Neuronal stem cell (in vitro differentiated cells): Measurements from ENCODE around the gene TPRA1. TPM values are rescaled to one million over a fixed set of nuclear protein-coding genes. Genes with fewer than 3 reads are reported as not detected.

Source experiments
- DNase-seq: peaks from one replicate; pipeline ENCODE4 v3.0.0-alpha.2; 2013; ENCODE audit warnings: low spot score
- H2AFZ ChIP-seq: one replicate; pipeline ENCODE4 v1.6.1; 2013; ENCODE audit warnings: mild to moderate bottlenecking, low read length, inconsistent platforms
- H2AK5ac ChIP-seq: 2 replicates; pipeline ENCODE4 v1.6.1; 2013; ENCODE audit warnings: low read depth, mild to moderate bottlenecking, inconsistent platforms, low read length, moderate library complexity, mixed read lengths
- H2BK120ac ChIP-seq: 2 replicates; pipeline ENCODE4 v1.6.1; 2013; ENCODE audit warnings: low read depth, mild to moderate bottlenecking, inconsistent platforms, low read length, moderate library complexity, mixed read lengths
- H2BK12ac ChIP-seq: one replicate; pipeline ENCODE4 v1.6.1; 2013; ENCODE audit warnings: low read length, inconsistent platforms
- H2BK15ac ChIP-seq: 2 replicates; pipeline ENCODE4 v1.6.1; 2013; ENCODE audit warnings: mild to moderate bottlenecking, low read length, inconsistent platforms, mixed read lengths
- H2BK5ac ChIP-seq: one replicate; pipeline ENCODE4 v1.6.1; 2013; ENCODE audit warnings: inconsistent platforms, mild to moderate bottlenecking, low read length, moderate library complexity
- H3K14ac ChIP-seq: one replicate; pipeline ENCODE4 v1.6.1; 2013; ENCODE audit warnings: low read length, inconsistent platforms
- H3K18ac ChIP-seq: 2 replicates; pipeline ENCODE4 v1.6.1; 2013; ENCODE audit warnings: low read length, inconsistent platforms
- H3K23ac ChIP-seq: 2 replicates; pipeline ENCODE4 v1.6.1; 2013; ENCODE audit warnings: low read depth, mild to moderate bottlenecking, mixed read lengths, low read length, inconsistent platforms; ENCODE audit not compliant: poor library complexity
- H3K27ac ChIP-seq: replicated peaks from 3 replicates; pipeline ENCODE4 v1.5.1; 2013; ENCODE audit warnings: low read length, inconsistent platforms
- H3K27me3 ChIP-seq, 3 experiments: 2 replicates each; pipeline ENCODE4 v1.6.1; 2013; ENCODE audit warnings: low read length in 3 of 3, mild to moderate bottlenecking in 2 of 3, inconsistent platforms in 1 of 3, low read depth in 1 of 3, mixed read lengths in 1 of 3, moderate library complexity in 1 of 3; ENCODE audit not compliant: control insufficient read depth in 3 of 3, insufficient read depth in 3 of 3
- H3K36me3 ChIP-seq, 2 donors: replicated peaks in 1 of 2; 2 replicates each; pipeline ENCODE4 v1.6.1; 2013; ENCODE audit warnings: low read length in 2 of 2; ENCODE audit not compliant: control insufficient read depth in 2 of 2, insufficient read depth in 2 of 2
- H3K4ac ChIP-seq: 2 replicates; pipeline ENCODE4 v1.6.1; 2013; ENCODE audit warnings: inconsistent platforms, mild to moderate bottlenecking, low read length, moderate library complexity
- H3K4me1 ChIP-seq, 2 donors: 1 replicate in 1 of 2; 2 replicates in 1 of 2; pipeline ENCODE4 v1.6.1; 2013; ENCODE audit warnings: low read length in 2 of 2, low read depth in 1 of 2; ENCODE audit not compliant: control insufficient read depth in 2 of 2, insufficient read depth in 1 of 2
- H3K4me2 ChIP-seq: one replicate; pipeline ENCODE4 v1.6.1; 2013; ENCODE audit warnings: mild to moderate bottlenecking, low read length, inconsistent platforms; ENCODE audit not compliant: insufficient read depth, poor library complexity, severe bottlenecking
- H3K4me3 ChIP-seq, 2 donors: 2 replicates each; pipeline ENCODE4 v1.5.1; 2013; ENCODE audit warnings: low read length in 2 of 2, mild to moderate bottlenecking in 2 of 2, inconsistent platforms in 1 of 2, moderate library complexity in 1 of 2
- H3K79me1 ChIP-seq: one replicate; pipeline ENCODE4 v1.6.1; 2013; ENCODE audit warnings: low read depth, mild to moderate bottlenecking, inconsistent platforms, low read length, moderate library complexity
- H3K9ac ChIP-seq: one replicate; pipeline ENCODE4 v1.6.1; 2013; ENCODE audit warnings: mild to moderate bottlenecking, low read depth, low read length, inconsistent platforms; ENCODE audit not compliant: poor library complexity
- H3K9me3 ChIP-seq, 2 donors: replicated peaks in 1 of 2; 2 replicates each; pipeline versions ENCODE3 to v1.6.1; 2013; ENCODE audit warnings: low read length in 2 of 2, mild to moderate bottlenecking in 2 of 2, inconsistent platforms in 1 of 2, low read depth in 1 of 2, mixed read lengths in 1 of 2, moderate library complexity in 1 of 2; ENCODE audit not compliant: control insufficient read depth in 2 of 2, insufficient read depth in 1 of 2
- H4K8ac ChIP-seq: one replicate; pipeline ENCODE4 v1.6.1; 2013; ENCODE audit warnings: low read depth, mild to moderate bottlenecking, inconsistent platforms, low read length, moderate library complexity
- H4K91ac ChIP-seq: one replicate; pipeline ENCODE4 v1.6.1; 2013; ENCODE audit warnings: low read length, low read depth, mild to moderate bottlenecking, inconsistent platforms; ENCODE audit not compliant: poor library complexity
- WGBS, 2 donors: extraction: QIAGEN DNeasy Blood & Tissue Kit; methylation state at CpG; one replicate each; pipeline ENCODE4 v1.1.7; 2013; ENCODE audit warnings: missing lambda C conversion rate in 2 of 2, mixed read lengths in 1 of 2; ENCODE audit not compliant: insufficient read length in 2 of 2, insufficient replicate concordance in 1 of 2; ENCODE audit errors: extremely low coverage in 2 of 2; 5-methylcytosine and 5-hydroxymethylcytosine counted together
- small RNA-seq: library from polyadenylated mRNA; stranded (forward); fragments of <200 nt; extraction: miRNeasy Mini kit (QIAGEN cat#:217004); gene quantifications from one replicate; pipeline ENCODE3, GENCODE V24; 2013; ENCODE audit not compliant: insufficient read depth

The TPRA1 gene

DNA sequence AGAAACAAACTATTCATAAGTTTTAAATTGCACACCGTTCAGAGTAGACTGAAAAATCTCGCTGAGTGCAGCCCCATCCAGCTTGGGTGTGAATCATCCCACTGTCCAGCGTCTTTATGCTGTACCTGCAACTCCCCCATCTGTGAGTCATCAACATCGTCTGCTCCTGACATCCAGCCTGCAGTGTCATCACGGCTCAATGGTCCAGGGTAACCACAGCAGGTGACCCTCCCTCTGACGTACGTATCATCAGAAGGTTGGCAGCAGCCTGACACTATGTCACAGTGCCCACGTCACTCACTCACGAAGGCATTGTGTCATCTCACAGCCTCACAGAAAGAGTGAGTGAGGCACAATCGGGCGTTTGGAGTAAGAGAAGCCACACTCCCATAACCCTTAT is 65.2 kb downstream of the TPRA1 start:
- no peak overlapping the region for H3K18ac ChIP-seq
- H2BK120ac ChIP-seq, result no peak overlapping the region
- H2AFZ ChIP-seq, result no peak overlapping the region
- H3K23ac ChIP-seq, result no peak overlapping the region
- no peak overlapping the region for H4K91ac ChIP-seq
- no peak overlapping the region for H3K9ac ChIP-seq
- DNase-seq, result no peak
- H2BK12ac ChIP-seq, result no peak overlapping the region
- no peak overlapping the region for H4K8ac ChIP-seq
- no peak overlapping the region for H3K4me2 ChIP-seq
- no peak overlapping the region for H3K14ac ChIP-seq
- no peak overlapping the region for H3K27ac ChIP-seq
- peaks cover 5 to 10% of the 10 kb centered on the region in 2 donors for H3K4me1 ChIP-seq
- no peak overlapping the region for H2AK5ac ChIP-seq
- peaks cover 4 to 10% of the 10 kb centered on the region in 2 donors for H3K9me3 ChIP-seq
- peaks cover 0 to 3% (median 0%) of the 10 kb centered on the region in 3 experiments for H3K27me3 ChIP-seq
- no peak overlapping the region for H3K4ac ChIP-seq
- no peaks in the 10 kb centered on the region for H3K79me1 ChIP-seq
- no peak overlapping the region for H2BK5ac ChIP-seq
- WGBS, 2 donors, result no CpG with 5 or more reads among the region's 11 CpGs
- no peak overlapping the region for H3K4me3 ChIP-seq
- no peak overlapping the region for H2BK15ac ChIP-seq
- no peaks in the 10 kb centered on the region for H3K36me3 ChIP-seq

DNA sequence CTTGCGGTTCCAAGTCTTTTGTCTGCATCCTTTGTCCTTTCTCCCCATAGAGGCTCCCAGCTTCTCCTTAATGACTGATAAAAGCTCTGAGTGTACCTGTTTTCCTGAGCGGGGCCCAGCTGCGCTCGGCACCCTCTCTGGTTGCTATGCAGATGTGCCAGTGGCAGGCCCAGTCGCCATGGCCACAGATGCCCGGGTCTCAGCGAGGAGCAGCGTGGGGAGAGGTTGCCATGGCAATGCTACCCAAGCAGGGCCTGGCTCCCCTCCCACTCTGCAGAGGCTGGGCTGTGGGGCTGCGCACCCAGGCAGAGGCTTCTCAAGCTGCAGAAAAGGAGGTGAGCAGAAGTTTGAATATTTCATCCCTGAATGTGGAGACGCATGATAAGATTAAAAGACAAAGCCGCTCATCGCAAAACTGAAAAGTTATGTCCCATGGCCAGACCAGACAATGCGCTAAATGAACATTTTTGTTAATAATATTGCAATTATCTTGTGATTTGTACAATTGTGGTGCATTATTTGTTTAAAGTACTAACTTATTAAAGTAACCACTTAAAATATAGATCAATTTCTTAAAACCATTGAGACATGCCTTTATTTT is 66.1 kb downstream of the TPRA1 start:
- Histone ChIP-seq H3K9ac (no peak overlapping the region), H4K91ac (no peak overlapping the region), H2AFZ (no peak overlapping the region), H3K27me3 (peaks cover 0 to 3% (median 0%) of the 10 kb centered on the region in 3 experiments), H3K23ac (no peak overlapping the region), H2BK12ac (no peak overlapping the region), H3K14ac (no peak overlapping the region), H3K18ac (no peak overlapping the region), H3K79me1 (no peaks in the 10 kb centered on the region), H2BK120ac (no peak overlapping the region), H2BK5ac (no peak overlapping the region), H3K9me3 (peaks cover 4 to 10% of the 10 kb centered on the region in 2 donors), H2AK5ac (no peak overlapping the region), H4K8ac (no peak overlapping the region), H3K4me2 (no peak overlapping the region), H3K4me1 (peaks cover 5 to 10% of the 10 kb centered on the region in 2 donors), H3K36me3 (no peaks in the 10 kb centered on the region), H3K4ac (no peak overlapping the region), H3K4me3 (no peak overlapping the region), H2BK15ac (no peak overlapping the region), H3K27ac (no peak overlapping the region)
- DNase-seq, result no peak
- WGBS, 2 donors, result no CpG with 5 or more reads among the region's 13 CpGs

Small RNA genes within 50 kb of the gene (small RNA-seq; reads per million reads assigned to genes)
- gene AC084035.1 (not detected), gene MIR6825 (not detected), gene MIR7976 (2.8 reads per million)
